ENCODE data around the gene M1AP. TPM values are rescaled to one million over a fixed set of nuclear protein-coding genes. Genes with fewer than 3 reads are reported as not detected.

The M1AP gene
- total and polyA plus RNA-seq, 7 donors, result 0.01 to 0.21 TPM; not detected in 5

DNA sequence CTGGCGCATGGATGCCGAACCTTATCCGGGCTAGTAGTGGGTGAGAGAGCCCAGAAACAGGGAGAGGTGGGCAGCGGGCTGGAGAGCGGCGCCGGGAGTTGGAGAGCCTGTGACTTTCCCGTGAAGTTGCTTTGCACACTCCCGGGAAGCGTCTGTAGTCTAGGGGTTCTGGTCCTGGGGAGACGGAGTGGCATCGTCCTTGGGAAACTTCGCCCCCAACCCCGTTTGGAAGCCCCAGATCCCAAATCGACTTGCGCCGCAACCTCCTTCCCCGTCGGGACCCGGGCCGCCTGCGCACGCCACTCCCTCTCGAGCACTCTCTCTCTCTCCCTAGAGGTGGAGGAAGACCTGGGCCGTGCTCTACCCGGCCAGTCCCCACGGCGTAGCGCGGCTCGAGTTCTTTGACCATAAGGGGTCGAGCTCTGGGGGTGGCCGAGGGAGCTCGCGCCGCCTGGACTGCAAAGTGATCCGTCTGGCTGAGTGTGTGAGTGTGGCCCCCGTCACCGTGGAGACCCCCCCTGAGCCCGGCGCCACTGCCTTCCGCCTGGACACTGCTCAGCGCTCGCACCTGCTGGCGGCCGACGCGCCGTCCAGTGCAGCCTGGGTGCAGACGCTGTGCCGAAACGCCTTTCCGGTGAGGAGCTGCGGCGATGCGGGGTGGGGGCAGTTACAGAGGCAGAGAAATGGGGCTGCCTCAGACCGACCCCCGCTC is 93.2 kb downstream of the M1AP start:
- WGBS, 3 donors, result 4 to 6% (median 4%) methylated on average over 53 to 58 of the region's 58 CpGs
- ATAC-seq (peak; percentile 40 to 52 (median 44)), DNase-seq (peak; percentile 43 to 66)
- no peaks in the 10 kb centered on the region for H3K36me3 ChIP-seq (ENCODE audit: insufficient read depth in 1 of 2, low read depth in 1 of 2)
- H3K4me3 ChIP-seq, result peak overlapping the region; percentile 76
- intact Hi-C loops (cut with DNase I), result no loop called here
- peak overlapping the region; percentile 76 for H3K27ac ChIP-seq
- H3K27me3 ChIP-seq (ENCODE audit: insufficient read depth in 3 of 3, low read length in 2 of 3), result peaks cover 0 to 54% (median 12%) of the 10 kb centered on the region in 3 donors
- TF ChIP-seq, protein P1, sequence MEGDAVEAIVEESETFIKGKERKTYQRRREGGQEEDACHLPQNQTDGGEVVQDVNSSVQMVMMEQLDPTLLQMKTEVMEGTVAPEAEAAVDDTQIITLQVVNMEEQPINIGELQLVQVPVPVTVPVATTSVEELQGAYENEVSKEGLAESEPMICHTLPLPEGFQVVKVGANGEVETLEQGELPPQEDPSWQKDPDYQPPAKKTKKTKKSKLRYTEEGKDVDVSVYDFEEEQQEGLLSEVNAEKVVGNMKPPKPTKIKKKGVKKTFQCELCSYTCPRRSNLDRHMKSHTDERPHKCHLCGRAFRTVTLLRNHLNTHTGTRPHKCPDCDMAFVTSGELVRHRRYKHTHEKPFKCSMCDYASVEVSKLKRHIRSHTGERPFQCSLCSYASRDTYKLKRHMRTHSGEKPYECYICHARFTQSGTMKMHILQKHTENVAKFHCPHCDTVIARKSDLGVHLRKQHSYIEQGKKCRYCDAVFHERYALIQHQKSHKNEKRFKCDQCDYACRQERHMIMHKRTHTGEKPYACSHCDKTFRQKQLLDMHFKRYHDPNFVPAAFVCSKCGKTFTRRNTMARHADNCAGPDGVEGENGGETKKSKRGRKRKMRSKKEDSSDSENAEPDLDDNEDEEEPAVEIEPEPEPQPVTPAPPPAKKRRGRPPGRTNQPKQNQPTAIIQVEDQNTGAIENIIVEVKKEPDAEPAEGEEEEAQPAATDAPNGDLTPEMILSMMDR (IDR thresholded peaks at IDR 0.05), result no peak
- peaks cover 10% of the 10 kb centered on the region for H3K4me1 ChIP-seq
- no peaks in the 10 kb centered on the region for H3K9me3 ChIP-seq

DNA sequence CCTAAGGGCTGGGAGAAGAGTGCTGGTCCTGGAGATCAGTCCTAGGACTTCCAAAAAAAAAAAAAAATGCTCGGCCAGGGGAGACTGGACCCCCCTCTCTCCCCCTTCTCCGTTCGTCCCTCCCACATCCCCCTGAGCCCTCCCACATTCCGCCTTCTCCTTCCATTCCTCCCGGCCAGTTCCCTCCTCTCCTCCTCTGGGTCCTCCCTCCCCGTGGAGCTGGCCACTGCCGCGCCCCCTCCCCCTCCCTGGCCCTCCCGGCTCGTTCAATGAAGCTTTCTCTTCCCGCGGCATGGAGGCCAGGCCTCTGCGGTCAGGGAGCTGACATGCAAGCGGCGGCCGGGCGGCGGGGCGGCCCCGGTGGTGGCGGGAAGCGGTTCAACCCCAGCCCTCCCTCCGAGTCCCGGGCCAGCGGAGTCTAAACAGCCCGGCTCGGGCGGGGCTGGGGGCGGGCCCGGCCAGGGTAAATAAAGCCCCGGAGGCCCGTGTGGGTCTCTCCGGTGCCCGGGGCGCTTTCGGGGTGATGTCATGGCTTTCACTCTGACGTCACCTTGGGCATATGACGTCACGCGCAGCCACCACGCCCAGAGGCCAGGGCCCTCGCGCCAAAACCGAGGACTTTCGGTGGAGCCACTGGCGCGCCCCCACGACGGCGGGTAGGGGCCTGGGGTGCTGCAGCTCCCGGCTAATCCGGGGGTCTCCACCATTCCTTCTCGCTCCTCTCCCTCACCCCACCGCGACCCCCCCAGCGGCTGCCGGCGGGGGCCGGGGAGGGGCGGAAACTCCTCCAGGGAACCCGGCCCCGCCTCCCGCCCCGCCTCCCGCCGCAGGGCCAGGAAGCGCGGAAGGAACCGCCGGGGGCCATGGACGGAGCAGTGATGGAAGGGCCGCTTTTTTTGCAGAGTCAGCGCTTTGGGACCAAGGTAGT is 94.0 kb downstream of the M1AP start, which contains the start of the genes DOK1 and LOXL3:
Gene DOK1 (plus strand): TSS at position 829 of the 928 bp plus-strand sequence. CDS start 35 bp downstream, at position 864.
Gene LOXL3 (minus strand): TSS at position 51 of the 928 bp plus-strand sequence. CDS start 1,308 bp downstream, outside the sequence.
- WGBS, 3 donors, result 0 to 1% (median 1%) methylated on average over 48 to 73 of the region's 73 CpGs
- peak within 1 kb of the TSS; percentile 76 for H3K27ac ChIP-seq
- H3K4me1 ChIP-seq, result peaks cover 14% of the 10 kb centered on the region
- intact Hi-C loops (cut with DNase I), result no loop called here
- H3K9me3 ChIP-seq, result no peaks in the 10 kb centered on the region
- ATAC-seq, result peak; percentile 70 to 88 (median 74)
- H3K27me3 ChIP-seq (ENCODE audit: insufficient read depth in 3 of 3, low read length in 2 of 3), result peaks cover 0 to 56% (median 15%) of the 10 kb centered on the region in 3 donors
- H3K4me3 ChIP-seq, result peak within 1 kb of the TSS; percentile 76
- no peaks in the 10 kb centered on the region for H3K36me3 ChIP-seq (ENCODE audit: insufficient read depth in 1 of 2, low read depth in 1 of 2)
- DNase-seq, result peak; percentile 89 to 90
- TF ChIP-seq, protein P1 (IDR thresholded peaks at IDR 0.05), result no peak

DNA sequence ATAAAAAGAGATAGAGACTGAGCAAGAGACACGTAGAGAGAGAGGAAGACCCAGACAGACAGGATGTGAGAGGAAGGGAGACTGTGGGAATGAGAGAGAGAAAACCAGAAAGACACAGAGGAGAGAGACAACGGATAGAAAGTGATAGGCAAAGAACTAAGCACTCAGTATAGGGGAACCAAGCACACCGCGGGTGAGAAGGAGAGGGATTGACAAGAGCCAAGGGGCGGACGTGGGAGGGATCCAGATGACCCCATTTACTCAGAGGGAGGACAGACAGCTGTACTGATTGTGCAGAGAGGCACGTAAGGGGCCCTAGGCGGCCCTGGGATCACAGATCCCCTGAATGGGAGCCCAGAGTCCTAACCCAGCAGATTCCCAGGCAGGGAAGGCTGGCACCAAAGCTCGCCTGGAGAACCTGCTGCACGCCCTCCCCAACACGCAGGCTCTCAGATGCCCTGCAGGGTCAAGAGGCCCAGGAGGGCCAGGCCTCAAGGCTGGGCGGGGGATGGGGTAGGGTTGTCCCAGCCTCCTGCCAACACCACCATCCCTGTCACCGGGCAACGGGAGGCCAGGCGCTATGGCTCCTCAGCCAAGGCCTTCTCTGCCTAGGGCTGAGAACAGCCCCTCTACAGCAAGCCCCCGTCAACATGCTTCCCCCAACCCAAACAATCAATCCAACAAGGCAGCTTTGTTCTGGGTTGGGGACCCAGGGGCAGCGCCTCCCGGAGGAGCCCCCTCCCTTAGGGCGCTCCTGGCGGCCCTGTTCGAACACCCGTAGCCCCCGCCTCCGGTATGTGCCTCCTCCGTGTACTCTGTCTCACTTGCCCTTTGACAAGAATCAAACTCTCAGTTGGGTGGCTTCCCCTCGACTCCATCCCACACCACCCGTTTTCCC is 95.0 kb downstream of the M1AP start:
- Histone ChIP-seq H3K27ac (peak overlapping the region; percentile 76), H3K4me1 (peaks cover 16% of the 10 kb centered on the region), H3K4me3 (peak overlapping the region; percentile 76), H3K27me3 (ENCODE audit: insufficient read depth in 3 of 3, low read length in 2 of 3) (peaks cover 0 to 66% (median 16%) of the 10 kb centered on the region in 3 donors), H3K9me3 (no peaks in the 10 kb centered on the region), H3K36me3 (ENCODE audit: insufficient read depth in 1 of 2, low read depth in 1 of 2) (no peaks in the 10 kb centered on the region)
- TF ChIP-seq, protein P1 (IDR thresholded peaks at IDR 0.05), result no peak
- intact Hi-C loops (cut with DNase I), result no loop called here
- no peak for ATAC-seq
- WGBS, 3 donors, result 36 to 51% (median 37%) methylated on average over 25 to 27 of the region's 27 CpGs
- DNase-seq, result no peak

Data from psoas muscle (tissue), 8 donors.